HG02610 (cell line): ENCODE data around the gene FAM117B.
"Not testable (repeated sequence)": the region's sequence is repeated elsewhere in the genome, so short reads cannot be mapped to it uniquely, and the experiment has no call there.

Source experiments
- ATAC-seq: cut with Tn5 transposase; IDR thresholded peaks from one replicate; pipeline ENCODE4 v1.9.1; 2021; ENCODE audit warnings: mild to moderate bottlenecking, moderate library complexity; ENCODE audit not compliant: unreplicated experiment

FAM117B gene

GRCh38 chr2:202756598-202756997 is 121.8 kb downstream of the FAM117B start:
- ATAC-seq = no peak

- no peak for ATAC-seq
Observed at GRCh38 chr2:202757339-202757738, 122.6 kb downstream of the FAM117B start.

GRCh38 chr2:202758128-202758527 is 123.4 kb downstream of the FAM117B start:
- ATAC-seq = no peak

- no peak for ATAC-seq
Observed at GRCh38 chr2:202758604-202759003, 123.8 kb downstream of the FAM117B start.

GRCh38 chr2:202760848-202761247 is 126.1 kb downstream of the FAM117B start:
- ATAC-seq = no peak

- no peak for ATAC-seq
Observed at GRCh38 chr2:202762556-202762955, 127.8 kb downstream of the FAM117B start.

GRCh38 chr2:202763916-202764315 is 129.1 kb downstream of the FAM117B start:
- ATAC-seq = no peak

GRCh38 chr2:202764991-202765390 is 130.2 kb downstream of the FAM117B start:
- no peak for ATAC-seq

- ATAC-seq = no peak
Observed at GRCh38 chr2:202765436-202765835, 130.7 kb downstream of the FAM117B start.

GRCh38 chr2:202768273-202768672 is 133.5 kb downstream of the FAM117B start:
- ATAC-seq = no peak

- ATAC-seq = no peak
Observed at GRCh38 chr2:202769201-202769600, 134.4 kb downstream of the FAM117B start.

- no peak for ATAC-seq
Observed at GRCh38 chr2:202771336-202771735, 136.6 kb downstream of the FAM117B start.

GRCh38 chr2:202771741-202772460 is 137.1 kb downstream of the FAM117B start:
- ATAC-seq = no peak

- ATAC-seq = no peak
Observed at GRCh38 chr2:202773301-202773973, 138.7 kb downstream of the FAM117B start.

- ATAC-seq = no peak
Observed at GRCh38 chr2:202774104-202774503, 139.3 kb downstream of the FAM117B start.

GRCh38 chr2:202778217-202778616 is 143.4 kb downstream of the FAM117B start:
- ATAC-seq = no peak

GRCh38 chr2:202780514-202781021 is 145.8 kb downstream of the FAM117B start:
- ATAC-seq = peak; percentile 98

- ATAC-seq = no peak
Observed at GRCh38 chr2:202782940-202783558, 148.3 kb downstream of the FAM117B start.

GRCh38 chr2:202786842-202787241 is 152.1 kb downstream of the FAM117B start:
- no peak for ATAC-seq

- ATAC-seq = no peak
Observed at GRCh38 chr2:202790676-202791075, 155.9 kb downstream of the FAM117B start.

GRCh38 chr2:202797944-202798343 is 163.2 kb downstream of the FAM117B start:
- no peak for ATAC-seq

GRCh38 chr2:202805911-202806310 is 171.1 kb downstream of the FAM117B start:
- ATAC-seq = not testable (repeated sequence)
